Activated naive CD4-positive, alpha-beta T cell treated with anti-CD3 and anti-CD28 coated beads for 36 hours (primary cell): ENCODE data around the gene ROBO3. TPM values are rescaled to one million over a fixed set of nuclear protein-coding genes. Genes with fewer than 3 reads are reported as not detected.

Source experiments
- CTCF ChIA-PET: fragments of 350-600 bp; sonication (Branson Sonifier 250); formaldehyde crosslinking; loops from one replicate; lab custom pipeline; 2021; ENCODE audit warnings: antibody characterized with exemption; lab: Charles Lee
- DNase-seq: peaks from one replicate; pipeline ENCODE4 v3.0.0-alpha.2; 2020
- H3K27ac Mint-ChIP-seq: one replicate; pipeline ENCODE4 v1.8.0; 2021; ENCODE audit warnings: mild to moderate bottlenecking, mixed read lengths
- H3K27me3 Mint-ChIP-seq: one replicate; pipeline ENCODE4 v1.8.0; 2021; ENCODE audit warnings: low read depth, mixed read lengths
- H3K36me3 Mint-ChIP-seq: one replicate; pipeline ENCODE4 v1.8.0; 2021; ENCODE audit warnings: low read depth, mixed read lengths
- H3K4me1 Mint-ChIP-seq: one replicate; pipeline ENCODE4 v1.8.0; 2021; ENCODE audit warnings: low read depth, mixed read lengths
- H3K4me3 Mint-ChIP-seq: one replicate; pipeline ENCODE4 v1.8.0; 2021; ENCODE audit warnings: mild to moderate bottlenecking, moderate library complexity, mixed read lengths
- H3K9me3 Mint-ChIP-seq: one replicate; pipeline ENCODE4 v1.8.0; 2021; ENCODE audit warnings: mixed read lengths
- intact Hi-C: fragments of 100-400 bp; cut with micrococcal nuclease; formaldehyde crosslinking; loops from one replicate; pipeline ENCODE4 v1.15.1; 2023
- total RNA-seq, 2 experiments: library from RNA; stranded (reverse); gene quantifications; one replicate each; pipeline ENCODE4 v1.2.3, GENCODE V29; 2021

ROBO3 gene
- total RNA-seq, 2 experiments from 2014 or later: 24.2 to 24.5 TPM

- no peaks in the 10 kb centered on the region for H3K9me3 Mint-ChIP-seq
- DNase-seq: no peak
- no peak overlapping the region for H3K4me3 Mint-ChIP-seq
- peaks cover 2% of the 10 kb centered on the region for H3K36me3 Mint-ChIP-seq
- intact Hi-C loops: no loop called here
- H3K27me3 Mint-ChIP-seq: peaks cover 2% of the 10 kb centered on the region
- no peaks in the 10 kb centered on the region for H3K4me1 Mint-ChIP-seq
- CTCF ChIA-PET: interaction anchor here (1.5 kb wide), 2 partner anchors 11 to 32 kb away, joined by 4 to 10 read pairs; no protein-coding TSS in a partner anchor
- no peak overlapping the region for H3K27ac Mint-ChIP-seq
These were observed 22.4 kb downstream of the ROBO3 start for GRCh38 chr11:124887667-124888013.

- no peak overlapping the region for H3K27ac Mint-ChIP-seq
- no peak for DNase-seq
- H3K36me3 Mint-ChIP-seq: no peaks in the 10 kb centered on the region
- no peaks in the 10 kb centered on the region for H3K9me3 Mint-ChIP-seq
- H3K4me3 Mint-ChIP-seq: no peak overlapping the region
- CTCF ChIA-PET: interaction anchor here (0.8 to 1.5 kb wide), 2 partner anchors 10 to 13 kb away, joined by 3 to 10 read pairs; no protein-coding TSS in a partner anchor
- intact Hi-C loops: no loop called here
- peaks cover 2% of the 10 kb centered on the region for H3K4me1 Mint-ChIP-seq
- H3K27me3 Mint-ChIP-seq: peaks cover 2% of the 10 kb centered on the region
These were observed 24.2 kb downstream of the ROBO3 start for GRCh38 chr11:124889191-124890091.

GRCh38 chr11:124890151-124890550 is 24.9 kb downstream of the ROBO3 start:
- H3K27me3 Mint-ChIP-seq: peaks cover 2% of the 10 kb centered on the region

GRCh38 chr11:124890683-124891372 is 25.6 kb downstream of the ROBO3 start:
- Mint-ChIP-seq H3K27me3 (peaks cover 2% of the 10 kb centered on the region), H3K27ac (no peak overlapping the region), H3K4me3 (no peak overlapping the region), H3K4me1 (peaks cover 2% of the 10 kb centered on the region), H3K9me3 (no peaks in the 10 kb centered on the region), H3K36me3 (no peaks in the 10 kb centered on the region)
- intact Hi-C loops: no loop called here
- CTCF ChIA-PET: interaction anchor here (1.2 to 1.5 kb wide), 2 partner anchors 15 to 251 kb away, joined by 3 to 4 read pairs; no protein-coding TSS in a partner anchor
- no peak for DNase-seq

More at GRCh38 chr11:124890151-124890550, 24.9 kb downstream of the ROBO3 start:
- CTCF ChIA-PET: interaction anchor here (1.2 kb wide), 1 partner anchor 252 kb away, joined by 3 read pairs; no protein-coding TSS in a partner anchor
- Mint-ChIP-seq H3K9me3 (no peaks in the 10 kb centered on the region), H3K27ac (no peak overlapping the region), H3K4me1 (peaks cover 2% of the 10 kb centered on the region), H3K36me3 (no peaks in the 10 kb centered on the region), H3K4me3 (no peak overlapping the region)
- intact Hi-C loops: no loop called here
- no peak for DNase-seq

- Mint-ChIP-seq H3K4me1 (peaks cover 2% of the 10 kb centered on the region), H3K9me3 (no peaks in the 10 kb centered on the region), H3K27ac (no peak overlapping the region), H3K27me3 (no peaks in the 10 kb centered on the region), H3K4me3 (no peak overlapping the region), H3K36me3 (no peaks in the 10 kb centered on the region)
- intact Hi-C loops: no loop called here
- no peak for DNase-seq
- CTCF ChIA-PET: interaction anchor here (0.6 to 1.5 kb wide), 4 partner anchors 11 to 251 kb away, joined by 3 to 4 read pairs (median 4); no protein-coding TSS in a partner anchor
These were observed 26.2 kb downstream of the ROBO3 start for GRCh38 chr11:124891373-124891861.

- CTCF ChIA-PET: interaction anchor here (0.6 to 1.1 kb wide), 2 partner anchors 26 to 52 kb away, joined by 3 to 4 read pairs; no protein-coding TSS in a partner anchor
- no peaks in the 10 kb centered on the region for H3K9me3 Mint-ChIP-seq
- intact Hi-C loops: no loop called here
- H3K36me3 Mint-ChIP-seq: no peaks in the 10 kb centered on the region
- DNase-seq: no peak
- H3K27me3 Mint-ChIP-seq: no peaks in the 10 kb centered on the region
- peaks cover 2% of the 10 kb centered on the region for H3K4me1 Mint-ChIP-seq
- H3K27ac Mint-ChIP-seq: no peak overlapping the region
- H3K4me3 Mint-ChIP-seq: no peak overlapping the region
These were observed 26.9 kb downstream of the ROBO3 start for GRCh38 chr11:124892146-124892545.

GRCh38 chr11:124892750-124893454 is 27.7 kb downstream of the ROBO3 start:
- H3K4me1 Mint-ChIP-seq: peaks cover 7% of the 10 kb centered on the region
- intact Hi-C loops: no loop called here
- no peak overlapping the region for H3K4me3 Mint-ChIP-seq
- H3K36me3 Mint-ChIP-seq: no peaks in the 10 kb centered on the region
- no peaks in the 10 kb centered on the region for H3K9me3 Mint-ChIP-seq
- no peak overlapping the region for H3K27ac Mint-ChIP-seq
- CTCF ChIA-PET: interaction anchor here (0.6 to 1.1 kb wide), 2 partner anchors 27 to 51 kb away, joined by 3 to 4 read pairs; no protein-coding TSS in a partner anchor
- peaks cover 3% of the 10 kb centered on the region for H3K27me3 Mint-ChIP-seq
- DNase-seq: no peak

GRCh38 chr11:124893781-124894401 is 28.7 kb downstream of the ROBO3 start:
- CTCF ChIA-PET: no interaction called here
- intact Hi-C loops: no loop called here
- no peaks in the 10 kb centered on the region for H3K9me3 Mint-ChIP-seq

GRCh38 chr11:124894606-124895430 is 29.6 kb downstream of the ROBO3 start:
- Mint-ChIP-seq H3K27ac (no peak overlapping the region), H3K27me3 (peaks cover 6% of the 10 kb centered on the region), H3K4me3 (no peak overlapping the region), H3K9me3 (no peaks in the 10 kb centered on the region), H3K4me1 (peaks cover 8% of the 10 kb centered on the region), H3K36me3 (no peaks in the 10 kb centered on the region)
- intact Hi-C loops: no loop called here
- CTCF ChIA-PET: no interaction called here
- no peak for DNase-seq

More at GRCh38 chr11:124893781-124894401, 28.7 kb downstream of the ROBO3 start:
- H3K4me1 Mint-ChIP-seq: peaks cover 8% of the 10 kb centered on the region
- H3K36me3 Mint-ChIP-seq: no peaks in the 10 kb centered on the region
- no peak overlapping the region for H3K4me3 Mint-ChIP-seq
- H3K27ac Mint-ChIP-seq: no peak overlapping the region
- H3K27me3 Mint-ChIP-seq: peaks cover 3% of the 10 kb centered on the region
- no peak for DNase-seq

- H3K27me3 Mint-ChIP-seq: peaks cover 6% of the 10 kb centered on the region
- no peaks in the 10 kb centered on the region for H3K9me3 Mint-ChIP-seq
- intact Hi-C loops: no loop called here
- H3K36me3 Mint-ChIP-seq: no peaks in the 10 kb centered on the region
- H3K4me3 Mint-ChIP-seq: no peak overlapping the region
- peaks cover 8% of the 10 kb centered on the region for H3K4me1 Mint-ChIP-seq
- no peak overlapping the region for H3K27ac Mint-ChIP-seq
- CTCF ChIA-PET: no interaction called here
- no peak for DNase-seq
These were observed 30.3 kb downstream of the ROBO3 start for GRCh38 chr11:124895471-124895971.
